Psoas muscle (tissue), 8 donors: ENCODE data around the gene CCDC12. TPM values are rescaled to one million over a fixed set of nuclear protein-coding genes. Genes with fewer than 3 reads are reported as not detected.
A peak's percentile ranks its signal among the peaks of the same experiment; 100 is the strongest.

Experiments used
- ATAC-seq, 4 donors: fragments of 200-7000 bp; cut with Tn5 transposase; one replicate each; pipeline ENCODE4 v1.9.1; 2020; ENCODE audit warnings: moderate library complexity in 3 of 4, mild to moderate bottlenecking in 2 of 4
- DNase-seq, 2 donors: peaks; one replicate each; pipeline ENCODE4 v3.0.0-alpha.2; 2020
- H3K27ac ChIP-seq: fragments of 200-600 bp; one replicate; pipeline ENCODE4 v1.8.0; 2022
- H3K27me3 ChIP-seq, 3 donors: fragments of 200-600 bp in 1 of 3; one replicate each; pipeline versions ENCODE4 v1.6.1 to v1.8.0; 2013 to 2022; ENCODE audit warnings: low read length in 2 of 3, mild to moderate bottlenecking in 2 of 3, moderate library complexity in 1 of 3; ENCODE audit not compliant: insufficient read depth in 3 of 3
- H3K36me3 ChIP-seq, 2 donors: fragments of 200-600 bp in 1 of 2; one replicate each; pipeline versions ENCODE4 v1.6.1 to v1.8.0; 2013 to 2022; ENCODE audit warnings: low read depth in 1 of 2, mild to moderate bottlenecking in 1 of 2, moderate library complexity in 1 of 2; ENCODE audit not compliant: insufficient read depth in 1 of 2
- H3K4me1 ChIP-seq: fragments of 200-600 bp; one replicate; pipeline ENCODE4 v1.8.0; 2022
- H3K4me3 ChIP-seq: fragments of 200-600 bp; one replicate; pipeline ENCODE4 v1.8.0; 2022; ENCODE audit warnings: mild to moderate bottlenecking
- H3K9me3 ChIP-seq: fragments of 200-600 bp; one replicate; pipeline ENCODE4 v1.8.0; 2022
- WGBS, 3 donors: extraction: QIAGEN DNeasy Blood & Tissue Kit; methylation state at CpG; one replicate each; pipeline versions ENCODE4 v1.1.6 to v1.1.7; 2013; 5-methylcytosine and 5-hydroxymethylcytosine counted together
- intact Hi-C, 2 donors: fragments of 100-400 bp; cut with DNase I; formaldehyde crosslinking; loops; one replicate each; pipeline versions ENCODE4 v1.11.0 to v1.14.2; 2022
- polyA plus RNA-seq, 3 donors: library from polyadenylated mRNA; stranded (reverse); fragments of 200-250 nt; gene quantifications; one replicate each; pipeline ENCODE4 v1.2.3, GENCODE V29; 2013
- total RNA-seq, 4 donors: library from RNA; stranded (reverse); fragmentation: NEBNext Ultra II Directional in 2 of 4; extraction: Animal tissue kit (Norgen Biotek cat#: 25700) in 2 of 4; gene quantifications; one replicate each; pipeline versions ENCODE4 v1.2.1 to v1.2.4, GENCODE V29; 2021 to 2023
- TF ChIP-seq, protein P1 (sequence below): fragments of 200-600 bp; IDR thresholded peaks from one replicate; pipeline ENCODE4 v1.8.0; 2022; ENCODE audit warnings: antibody characterized with exemption
- donor health status: healthy with polysubstance abuse.
- donor health status: DM: no; HTN: no; CAD: no; lungs with moderate emphysema.
- donor health status: Bipolar disorder and iron deficiency.
- donor health status: healthy.
- donor health status: DM: yes; HTN: yes; CAD: no.
- donor health status: DM: no; HTN: no; CAD: no.
- donor health status: DM: no; HTN: no; CAD: no.
- donor health status: DM: yes; HTN: yes; CAD: no.

Gene CCDC12
- total and polyA plus RNA-seq, 7 donors: 25.1 to 69.8 (median 36.4) TPM

DNA sequence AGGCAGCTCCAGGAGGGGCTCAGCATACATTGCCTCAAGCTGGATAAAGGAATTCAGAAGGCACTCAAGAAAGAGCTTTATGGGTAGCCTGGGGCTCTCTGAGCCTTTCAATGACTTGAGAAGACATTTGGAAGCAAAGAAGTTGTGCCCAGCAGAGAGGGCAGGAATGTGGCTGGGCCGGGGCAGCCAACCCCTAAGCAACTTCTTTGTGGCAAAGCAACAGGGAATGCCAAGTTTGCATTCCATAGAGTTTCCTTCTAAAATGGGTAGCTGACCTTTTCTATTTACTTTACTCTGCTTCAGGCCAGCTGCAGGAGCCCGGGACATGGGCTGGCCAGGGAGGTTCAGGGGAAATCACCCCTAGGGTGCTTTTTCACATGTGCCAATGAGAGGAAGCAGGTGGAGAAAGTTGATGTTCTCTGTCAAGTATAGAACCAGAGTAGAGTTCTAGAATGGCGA is 45.6 kb downstream of the CCDC12 start:
- peak overlapping the region; percentile 95 for H3K27ac ChIP-seq
- H3K36me3 ChIP-seq: no peaks in the 10 kb centered on the region
- intact Hi-C loops: no loop called here
- H3K4me3 ChIP-seq: peak overlapping the region; percentile 4
- ATAC-seq: no peak
- TF ChIP-seq, protein P1, sequence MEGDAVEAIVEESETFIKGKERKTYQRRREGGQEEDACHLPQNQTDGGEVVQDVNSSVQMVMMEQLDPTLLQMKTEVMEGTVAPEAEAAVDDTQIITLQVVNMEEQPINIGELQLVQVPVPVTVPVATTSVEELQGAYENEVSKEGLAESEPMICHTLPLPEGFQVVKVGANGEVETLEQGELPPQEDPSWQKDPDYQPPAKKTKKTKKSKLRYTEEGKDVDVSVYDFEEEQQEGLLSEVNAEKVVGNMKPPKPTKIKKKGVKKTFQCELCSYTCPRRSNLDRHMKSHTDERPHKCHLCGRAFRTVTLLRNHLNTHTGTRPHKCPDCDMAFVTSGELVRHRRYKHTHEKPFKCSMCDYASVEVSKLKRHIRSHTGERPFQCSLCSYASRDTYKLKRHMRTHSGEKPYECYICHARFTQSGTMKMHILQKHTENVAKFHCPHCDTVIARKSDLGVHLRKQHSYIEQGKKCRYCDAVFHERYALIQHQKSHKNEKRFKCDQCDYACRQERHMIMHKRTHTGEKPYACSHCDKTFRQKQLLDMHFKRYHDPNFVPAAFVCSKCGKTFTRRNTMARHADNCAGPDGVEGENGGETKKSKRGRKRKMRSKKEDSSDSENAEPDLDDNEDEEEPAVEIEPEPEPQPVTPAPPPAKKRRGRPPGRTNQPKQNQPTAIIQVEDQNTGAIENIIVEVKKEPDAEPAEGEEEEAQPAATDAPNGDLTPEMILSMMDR: no peak
- no peaks in the 10 kb centered on the region for H3K9me3 ChIP-seq
- WGBS, 3 donors: 30 to 59% (median 41%) methylated on average over 3 of the region's 3 CpGs
- H3K4me1 ChIP-seq: peaks cover 99% of the 10 kb centered on the region
- H3K27me3 ChIP-seq: no peaks in the 10 kb centered on the region
- peak in 1 of 2 donors; percentile 5 for DNase-seq

DNA sequence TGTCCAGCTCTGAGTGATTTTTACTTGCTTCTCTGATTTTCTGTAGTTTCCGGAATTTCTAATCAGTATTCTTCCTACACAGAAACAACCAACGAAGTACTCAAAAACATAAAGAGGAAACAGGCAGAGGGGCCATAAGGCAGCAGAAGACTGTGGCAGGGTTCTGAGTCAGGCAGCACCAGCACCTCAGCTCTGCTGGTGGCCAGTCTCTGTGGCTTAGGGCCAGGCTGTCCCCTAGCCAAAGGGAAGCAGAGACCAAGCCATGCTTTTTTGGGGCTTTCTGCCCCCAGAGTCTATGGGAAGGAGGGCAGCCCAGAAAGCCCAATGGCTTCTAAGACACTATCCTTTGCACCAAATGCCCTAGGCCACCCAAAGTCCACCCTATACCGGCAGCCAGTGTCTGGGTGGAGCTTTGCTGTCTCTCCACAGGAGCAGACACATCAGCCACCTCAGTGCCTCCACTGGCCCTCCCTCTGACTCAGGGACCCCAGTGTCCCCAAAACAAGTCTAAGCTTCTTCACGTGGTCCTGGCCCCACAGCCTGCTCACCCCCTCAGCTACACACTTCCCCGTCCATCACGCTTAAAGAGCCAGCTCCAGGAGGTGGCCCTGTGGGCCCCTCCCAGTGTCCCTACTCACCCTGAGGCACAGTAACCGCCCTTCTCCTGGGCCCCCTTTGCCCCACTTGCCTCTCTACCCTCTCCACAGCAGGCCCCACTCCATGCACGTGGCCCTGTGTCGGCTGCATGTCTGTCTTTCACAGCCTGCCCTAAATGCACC is 46.2 kb downstream of the CCDC12 start:
- Histone ChIP-seq H3K9me3 (no peaks in the 10 kb centered on the region), H3K4me1 (peaks cover 100% of the 10 kb centered on the region), H3K36me3 (peaks cover 0 to 2% of the 10 kb centered on the region in 2 donors), H3K4me3 (no peak overlapping the region), H3K27ac (peak overlapping the region; percentile 95), H3K27me3 (no peaks in the 10 kb centered on the region)
- TF ChIP-seq, protein P1: no peak
- ATAC-seq (no peak), DNase-seq (peak in 1 of 2 donors; percentile 50)
- intact Hi-C loops: no loop called here
- whole genome bisulfite sequencing, 3 donors: 55 to 59% (median 55%) methylated on average over 9 of the region's 9 CpGs

DNA sequence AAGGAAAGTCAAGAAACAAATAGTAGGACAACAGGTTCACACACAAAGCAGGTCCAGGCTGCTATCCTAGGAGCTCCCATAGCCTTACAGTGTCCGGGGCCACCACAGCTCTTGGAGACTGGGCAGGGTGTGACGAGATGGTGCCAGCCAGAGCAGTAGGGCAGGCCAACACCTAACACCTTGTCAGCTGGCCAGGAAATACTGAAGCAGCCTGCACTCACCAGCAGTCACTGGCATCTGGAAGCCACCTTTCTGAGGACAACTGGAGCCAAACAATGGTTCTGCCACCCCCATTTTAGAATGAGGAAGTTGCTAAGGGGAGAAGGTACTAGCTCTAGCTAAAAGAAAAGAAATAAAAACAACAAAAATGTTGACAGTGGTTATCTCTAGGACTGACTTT is 47.2 kb downstream of the CCDC12 start:
- no peak overlapping the region for H3K4me3 ChIP-seq
- H3K36me3 ChIP-seq: peaks cover 0 to 11% of the 10 kb centered on the region in 2 donors
- H3K27me3 ChIP-seq: no peaks in the 10 kb centered on the region
- TF ChIP-seq, protein P1: no peak
- DNase-seq (peak; percentile 58 to 86), ATAC-seq (peak; percentile 70 to 74 (median 71))
- H3K27ac ChIP-seq: peak overlapping the region; percentile 95
- H3K4me1 ChIP-seq: peaks cover 96% of the 10 kb centered on the region
- 25 to 34% (median 32%) methylated on average over 2 of the region's 2 CpGs for WGBS, 3 donors
- intact Hi-C loops: loop anchor here in 1 of 2 donors (5.0 to 10.0 kb wide), 3 partner anchors 48 to 395 kb away; partner anchors contain the start of genes CCDC12, NBEAL2 and SETD2
- H3K9me3 ChIP-seq: no peaks in the 10 kb centered on the region

DNA sequence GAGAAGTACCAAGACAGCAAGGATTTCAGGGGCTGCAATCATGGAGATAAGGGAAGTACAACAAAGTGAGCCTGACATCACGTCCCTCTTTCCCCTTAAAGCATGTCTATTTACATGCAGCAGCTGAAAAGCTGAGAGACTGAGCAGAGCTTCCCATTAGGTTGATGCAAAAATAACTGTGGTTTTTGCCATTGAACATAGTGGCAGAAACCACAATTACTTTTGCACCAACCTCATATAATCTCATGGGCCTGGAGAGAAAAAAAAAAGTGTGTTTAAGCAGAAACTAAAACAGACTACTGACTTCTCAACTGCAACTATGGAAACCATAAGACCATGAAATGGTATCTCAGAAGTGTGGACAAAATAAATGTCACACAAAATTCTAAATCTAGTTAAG is 48.3 kb downstream of the CCDC12 start:
- H3K27ac ChIP-seq: peak overlapping the region; percentile 95
- 84 to 100% (median 93%) methylated on average over 1 of the region's 1 CpG for WGBS, 3 donors
- ATAC-seq (no peak), DNase-seq (no peak)
- peaks cover 90% of the 10 kb centered on the region for H3K4me1 ChIP-seq
- peaks cover 0 to 21% of the 10 kb centered on the region in 2 donors for H3K36me3 ChIP-seq
- no peaks in the 10 kb centered on the region for H3K27me3 ChIP-seq
- H3K4me3 ChIP-seq: no peak overlapping the region
- H3K9me3 ChIP-seq: no peaks in the 10 kb centered on the region
- TF ChIP-seq, protein P1: no peak
- intact Hi-C loops: loop anchor here in 1 of 2 donors (5.0 to 10.0 kb wide), 3 partner anchors 49 to 397 kb away; partner anchors contain the start of genes CCDC12, NBEAL2 and SETD2
